Measurements from ENCODE around the gene ARHGEF40. TPM values are rescaled to one million over a fixed set of nuclear protein-coding genes. Genes with fewer than 3 reads are reported as not detected.

Gene ARHGEF40
- total RNA-seq, 4 donors from 2014 or later: 14.4 to 22.8 (median 17.6) TPM

- peak within 1 kb of the TSS; percentile 94 for H3K27ac ChIP-seq
- DNase-seq (ENCODE audit: low spot score in 2 of 2): peak; percentile 86 to 90
These were observed 45.3 kb upstream of the ARHGEF40 start, which contains the start of gene NDRG2 for GRCh38 chr14:21024585-21025370. Gene NDRG2 (minus strand): TSS chr14:21025061. CDS start chr14:21023315, 1,746 bp downstream.

GRCh38 chr14:21025371-21026273 lies 44.5 kb upstream of the ARHGEF40 start:
- Histone ChIP-seq H3K27ac (peak overlapping the region; percentile 94), H3K36me3 (peaks cover 12% of the 10 kb centered on the region), H3K9me3 (no peaks in the 10 kb centered on the region), H3K4me3 (peak overlapping the region; percentile 86), H3K27me3 (no peaks in the 10 kb centered on the region), H3K4me1 (peaks cover 55% of the 10 kb centered on the region)
- WGBS: 14% methylated on average over 21 of the region's 58 CpGs
- TF ChIP-seq EP300 (IDR thresholded peaks at IDR 0.05) (no peak), POLR2A (IDR thresholded peaks at IDR 0.05) (no peak), POLR2AphosphoS5 (IDR thresholded peaks at IDR 0.05) (no peak)
- DNase-seq (ENCODE audit: low spot score in 2 of 2): peak; percentile 84 to 85

More at GRCh38 chr14:21024585-21025370, 45.3 kb upstream of the ARHGEF40 start, which contains the start of gene NDRG2:
- peak within 1 kb of the TSS; percentile 86 for H3K4me3 ChIP-seq
- H3K9me3 ChIP-seq: no peaks in the 10 kb centered on the region
- H3K4me1 ChIP-seq: peaks cover 58% of the 10 kb centered on the region
- WGBS: 1% methylated on average over 18 of the region's 72 CpGs
- peaks cover 20% of the 10 kb centered on the region for H3K36me3 ChIP-seq
- H3K27me3 ChIP-seq: no peaks in the 10 kb centered on the region
- TF ChIP-seq POLR2AphosphoS5 (IDR thresholded peaks at IDR 0.05): peak in 1 of 3 donors; percentile 19
- no peak for TF ChIP-seq POLR2A (IDR thresholded peaks at IDR 0.05)

- 54% methylated on average over 7 of the region's 7 CpGs for WGBS
- Histone ChIP-seq H3K4me1 (peaks cover 52% of the 10 kb centered on the region), H3K9me3 (no peaks in the 10 kb centered on the region), H3K27ac (peak overlapping the region; percentile 94), H3K27me3 (no peaks in the 10 kb centered on the region), H3K4me3 (peak overlapping the region; percentile 86), H3K36me3 (peaks cover 4% of the 10 kb centered on the region)
- DNase-seq (ENCODE audit: low spot score in 2 of 2): no peak
- no peak for TF ChIP-seq POLR2A (IDR thresholded peaks at IDR 0.05)
- no peak for TF ChIP-seq EP300 (IDR thresholded peaks at IDR 0.05)
- no peak for TF ChIP-seq POLR2AphosphoS5 (IDR thresholded peaks at IDR 0.05)
- TF ChIP-seq CTCF (IDR thresholded peaks at IDR 0.05): no peak
These were observed 43.7 kb upstream of the ARHGEF40 start for GRCh38 chr14:21026274-21026987.

- H3K36me3 ChIP-seq: no peaks in the 10 kb centered on the region
- no peak overlapping the region for H3K4me3 ChIP-seq
- TF ChIP-seq POLR2AphosphoS5 (IDR thresholded peaks at IDR 0.05): no peak
- no peak for TF ChIP-seq CTCF (IDR thresholded peaks at IDR 0.05)
- TF ChIP-seq EP300 (IDR thresholded peaks at IDR 0.05): no peak
- TF ChIP-seq POLR2A (IDR thresholded peaks at IDR 0.05): no peak
- peaks cover 47% of the 10 kb centered on the region for H3K4me1 ChIP-seq
- H3K27me3 ChIP-seq: no peaks in the 10 kb centered on the region
- H3K27ac ChIP-seq: peak overlapping the region; percentile 94
- H3K9me3 ChIP-seq: no peaks in the 10 kb centered on the region
- 44% methylated on average over 3 of the region's 3 CpGs for WGBS
- no peak for DNase-seq (ENCODE audit: low spot score in 2 of 2)
These were observed 43.2 kb upstream of the ARHGEF40 start for GRCh38 chr14:21026988-21027315.

- Histone ChIP-seq H3K27me3 (no peaks in the 10 kb centered on the region), H3K4me1 (peaks cover 20% of the 10 kb centered on the region), H3K36me3 (no peaks in the 10 kb centered on the region), H3K9me3 (no peaks in the 10 kb centered on the region), H3K4me3 (no peak within 1 kb of the TSS), H3K27ac (no peak within 1 kb of the TSS)
- 94% methylated on average over 5 of the region's 5 CpGs for WGBS
- no peak for DNase-seq (ENCODE audit: low spot score in 2 of 2)
- no peak for TF ChIP-seq POLR2AphosphoS5 (IDR thresholded peaks at IDR 0.05)
- no peak for TF ChIP-seq CTCF (IDR thresholded peaks at IDR 0.05)
- TF ChIP-seq EP300 (IDR thresholded peaks at IDR 0.05): no peak
- no peak for TF ChIP-seq POLR2A (IDR thresholded peaks at IDR 0.05)
These were observed 40.2 kb upstream of the ARHGEF40 start, which contains the start of gene TPPP2 for GRCh38 chr14:21029917-21030316. Gene TPPP2 (plus strand): TSS chr14:21030217. CDS start chr14:21030582, 365 bp downstream.
